Mesendoderm (in vitro differentiated cells): ENCODE results near the gene LRRC23.
"Not testable (repeated sequence)": the region's sequence is repeated elsewhere in the genome, so short reads cannot be mapped to it uniquely, and the experiment has no call there.

Experiments
- DNase-seq: peaks from one replicate; pipeline ENCODE4 v3.0.0; 2013
- H2AK5ac ChIP-seq: 2 replicates; pipeline ENCODE4 v1.6.1; 2013; ENCODE audit warnings: low read length, inconsistent platforms
- H2BK120ac ChIP-seq: 2 replicates; pipeline ENCODE4 v1.6.1; 2013; ENCODE audit warnings: low read depth, mild to moderate bottlenecking, low read length, moderate library complexity, mixed read lengths
- H2BK15ac ChIP-seq: replicated peaks from 2 replicates; pipeline ENCODE4 v1.6.1; 2013; ENCODE audit warnings: low read depth, mild to moderate bottlenecking, moderate library complexity
- H2BK5ac ChIP-seq: 2 replicates; pipeline ENCODE4 v1.6.1; 2013; ENCODE audit warnings: low read length, inconsistent platforms
- H3K18ac ChIP-seq: 2 replicates; pipeline ENCODE4 v1.6.1; 2013; ENCODE audit warnings: mild to moderate bottlenecking, low read length, mixed read lengths
- H3K23ac ChIP-seq: one replicate; pipeline ENCODE4 v1.6.1; 2013; ENCODE audit warnings: low read length
- H3K27ac ChIP-seq: 2 replicates; pipeline ENCODE4 v1.5.1; 2013; ENCODE audit warnings: low read depth, mild to moderate bottlenecking, inconsistent platforms, low read length, moderate library complexity
- H3K27me3 ChIP-seq: 2 replicates; pipeline ENCODE4 v1.6.1; 2013; ENCODE audit warnings: low read length, control low read depth, mild to moderate bottlenecking, inconsistent platforms; ENCODE audit not compliant: insufficient read depth, poor library complexity
- H3K36me3 ChIP-seq: 2 replicates; pipeline ENCODE4 v1.6.1; 2013; ENCODE audit warnings: low read length, inconsistent platforms; ENCODE audit not compliant: control insufficient read depth, insufficient read depth
- H3K4ac ChIP-seq: one replicate; pipeline ENCODE4 v1.6.1; 2013; ENCODE audit warnings: low read depth, mild to moderate bottlenecking, low read length, moderate library complexity
- H3K4me1 ChIP-seq: 2 replicates; pipeline ENCODE4 v1.6.1; 2013; ENCODE audit warnings: low read depth, low read length, inconsistent platforms; ENCODE audit not compliant: control insufficient read depth
- H3K4me2 ChIP-seq: 2 replicates; pipeline ENCODE4 v1.6.1; 2013; ENCODE audit warnings: low read length
- H3K4me3 ChIP-seq: 2 replicates; pipeline ENCODE4 v1.5.1; 2013; ENCODE audit warnings: mild to moderate bottlenecking, low read length
- H3K56ac ChIP-seq: one replicate; pipeline ENCODE4 v1.6.1; 2013; ENCODE audit warnings: low read length
- H3K79me1 ChIP-seq: 2 replicates; pipeline ENCODE4 v1.6.1; 2013; ENCODE audit warnings: low read length, inconsistent platforms
- H3K79me2 ChIP-seq: 2 replicates; pipeline ENCODE4 v1.6.1; 2013; ENCODE audit warnings: mild to moderate bottlenecking, low read length; ENCODE audit not compliant: control insufficient read depth, insufficient read depth
- H3K9ac ChIP-seq: 2 replicates; pipeline ENCODE4 v1.6.1; 2013; ENCODE audit warnings: low read length, inconsistent platforms
- H4K5ac ChIP-seq: one replicate; pipeline ENCODE4 v1.6.1; 2013; ENCODE audit warnings: low read length
- H4K8ac ChIP-seq: one replicate; pipeline ENCODE4 v1.6.1; 2013; ENCODE audit warnings: low read depth, mild to moderate bottlenecking, control low read depth, low read length, moderate library complexity
- WGBS: extraction: QIAGEN DNeasy Blood & Tissue Kit; methylation state at CpG from one replicate; pipeline ENCODE4 v1.1.7; 2013; ENCODE audit warnings: low lambda C conversion rate, missing lambda C conversion rate; ENCODE audit not compliant: insufficient coverage; ENCODE audit errors: extremely low coverage; 5-methylcytosine and 5-hydroxymethylcytosine counted together

The LRRC23 gene

DNA sequence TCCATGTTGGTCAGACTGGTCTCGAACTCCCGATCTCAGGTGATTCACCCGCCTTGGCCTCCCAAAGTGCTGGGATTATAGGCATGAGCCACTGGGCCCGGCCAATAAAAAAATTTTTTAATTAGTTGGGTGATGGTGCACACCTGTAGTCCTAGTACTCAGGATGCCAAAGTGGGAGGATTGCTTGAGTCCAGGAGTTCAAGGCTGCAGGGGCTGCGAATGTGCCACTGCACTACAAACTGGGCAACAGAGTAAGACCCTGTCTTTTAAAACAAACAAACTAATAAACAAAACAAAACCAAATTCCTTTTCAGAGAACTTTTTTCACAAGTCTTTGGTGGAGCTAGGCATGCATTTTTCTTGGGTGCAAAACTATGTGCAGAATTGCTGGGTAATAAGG lies 21.4 kb upstream of the LRRC23 start:
- Histone ChIP-seq H4K5ac (no peak overlapping the region), H3K4me1 (no peaks in the 10 kb centered on the region), H3K27me3 (no peaks in the 10 kb centered on the region), H3K36me3 (no peaks in the 10 kb centered on the region), H3K79me1 (no peaks in the 10 kb centered on the region), H3K4ac (no peak overlapping the region), H2BK15ac (no peak overlapping the region), H3K18ac (no peak overlapping the region), H2BK120ac (no peak overlapping the region), H2AK5ac (no peak overlapping the region), H4K8ac (no peak overlapping the region), H3K4me3 (no peak overlapping the region), H3K79me2 (no peaks in the 10 kb centered on the region), H3K4me2 (no peak overlapping the region), H3K9ac (no peak overlapping the region), H3K23ac (no peak overlapping the region), H3K27ac (no peak overlapping the region), H2BK5ac (no peak overlapping the region), H3K56ac (no peak overlapping the region)
- no CpG with 5 or more reads among the region's 5 CpGs for WGBS
- DNase-seq = no peak

DNA sequence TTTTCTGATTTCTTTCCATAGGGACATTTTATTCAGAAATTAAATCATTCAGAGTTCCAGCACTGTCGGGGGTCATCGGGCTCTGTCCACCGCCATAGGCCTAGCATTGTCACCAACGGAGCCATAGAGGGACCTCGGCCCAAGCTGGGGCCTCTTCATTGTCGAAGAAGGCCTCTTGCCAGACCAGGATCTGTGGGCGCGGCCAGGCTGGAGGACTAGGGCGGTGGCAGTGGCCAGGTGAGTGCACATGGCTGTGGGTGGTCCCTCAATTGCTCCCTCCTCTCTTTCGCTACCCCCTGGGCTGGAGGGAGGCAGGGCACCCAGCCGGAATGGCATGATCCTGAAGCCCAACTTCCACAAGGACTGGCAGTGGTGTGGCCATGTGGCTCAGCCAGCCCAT lies 20.9 kb upstream of the LRRC23 start:
- Histone ChIP-seq H3K27ac (no peak overlapping the region), H4K8ac (no peak overlapping the region), H3K4me2 (no peak overlapping the region), H3K4me1 (no peaks in the 10 kb centered on the region), H3K36me3 (no peaks in the 10 kb centered on the region), H2BK5ac (peak overlapping the region; percentile 39), H2BK120ac (no peak overlapping the region), H3K4ac (no peak overlapping the region), H3K4me3 (no peak overlapping the region), H2BK15ac (no peak overlapping the region), H4K5ac (no peak overlapping the region), H3K56ac (peak overlapping the region; percentile 17), H3K79me2 (no peaks in the 10 kb centered on the region), H3K9ac (no peak overlapping the region), H2AK5ac (peak overlapping the region; percentile 33), H3K79me1 (no peaks in the 10 kb centered on the region), H3K18ac (no peak overlapping the region), H3K27me3 (no peaks in the 10 kb centered on the region), H3K23ac (no peak overlapping the region)
- no peak for DNase-seq
- WGBS = no CpG with 5 or more reads among the region's 11 CpGs

DNA sequence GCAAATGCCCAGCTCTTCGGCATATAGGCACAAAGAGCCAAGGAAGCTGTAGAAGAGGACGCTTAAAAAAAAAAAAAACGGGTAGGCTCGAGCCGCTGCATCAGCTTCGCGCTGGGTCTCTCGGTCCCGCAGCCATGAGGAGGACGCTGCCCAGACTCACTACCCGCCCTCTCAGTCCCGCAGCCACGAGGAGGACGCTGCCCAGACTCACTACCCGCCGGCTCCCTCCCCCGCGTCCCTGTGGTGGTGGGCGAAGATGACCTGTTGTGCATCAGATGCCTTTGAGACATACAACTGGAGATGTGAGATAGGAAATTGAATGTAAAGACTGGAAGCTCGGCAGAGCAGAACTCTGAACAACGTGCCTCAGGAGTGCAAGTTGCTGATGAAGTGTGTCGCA lies 20.1 kb upstream of the LRRC23 start:
- Histone ChIP-seq H2BK5ac (no peak overlapping the region), H3K9ac (no peak overlapping the region), H2AK5ac (no peak overlapping the region), H4K8ac (no peak overlapping the region), H3K27me3 (no peaks in the 10 kb centered on the region), H3K4me1 (no peaks in the 10 kb centered on the region), H3K36me3 (no peaks in the 10 kb centered on the region), H3K18ac (no peak overlapping the region), H3K4me2 (no peak overlapping the region), H3K56ac (peak overlapping the region; percentile 66), H2BK120ac (no peak overlapping the region), H3K27ac (no peak overlapping the region), H2BK15ac (no peak overlapping the region), H3K23ac (no peak overlapping the region), H3K79me1 (no peaks in the 10 kb centered on the region), H3K4me3 (no peak overlapping the region), H3K79me2 (no peaks in the 10 kb centered on the region), H4K5ac (no peak overlapping the region), H3K4ac (no peak overlapping the region)
- no CpG with 5 or more reads among the region's 22 CpGs for WGBS
- DNase-seq = no peak

DNA sequence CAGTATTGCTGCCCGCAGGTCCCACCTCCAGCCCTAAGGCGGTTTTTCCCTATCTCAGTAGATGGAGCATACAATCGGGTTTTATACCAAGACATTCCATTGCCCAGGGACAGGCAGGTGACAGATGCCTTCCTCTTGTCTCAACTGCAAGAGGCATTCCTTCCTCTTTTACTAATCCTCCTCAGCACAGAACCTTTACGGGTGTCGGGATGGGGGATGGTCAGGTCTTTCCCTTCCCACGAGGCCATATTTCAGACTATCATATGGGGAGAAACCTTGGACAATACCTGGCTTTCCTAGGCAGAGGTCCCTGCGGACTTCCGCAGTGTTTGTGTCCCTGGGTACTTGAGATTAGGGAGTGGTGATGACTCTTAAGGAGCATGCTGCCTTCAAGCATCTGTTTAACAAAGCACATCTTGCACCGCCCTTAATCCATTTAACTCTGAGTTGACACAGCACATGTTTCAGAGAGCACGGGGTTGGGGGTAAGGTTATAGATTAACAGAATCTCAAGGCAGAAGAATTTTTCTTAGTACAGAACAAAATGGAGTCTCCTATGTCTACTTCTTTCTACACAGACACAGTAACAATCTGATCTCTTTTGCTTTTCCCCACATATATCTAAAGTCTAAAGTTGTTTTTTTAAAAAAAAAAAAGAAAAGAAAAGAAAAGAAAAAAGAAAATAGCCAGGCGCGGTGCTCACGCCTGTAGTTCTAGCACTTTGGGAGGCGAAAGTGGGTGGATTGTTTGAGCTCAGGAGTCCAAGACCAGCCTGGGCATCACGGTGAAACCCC lies 18.2 kb upstream of the LRRC23 start:
- not testable (repeated sequence) for H2BK15ac ChIP-seq, H3K79me1 ChIP-seq, H3K36me3 ChIP-seq, H3K4me3 ChIP-seq, H2AK5ac ChIP-seq, H2BK5ac ChIP-seq, H3K4me2 ChIP-seq, H3K23ac ChIP-seq, H3K79me2 ChIP-seq, H2BK120ac ChIP-seq, H3K9ac ChIP-seq, H4K5ac ChIP-seq, H3K4me1 ChIP-seq, H3K27me3 ChIP-seq, H4K8ac ChIP-seq
- peak overlapping the region; percentile 77 for H3K27ac ChIP-seq
- peak; percentile 83 for DNase-seq
- WGBS = no CpG with 5 or more reads among the region's 15 CpGs
- H3K56ac ChIP-seq = peak overlapping the region; percentile 63
- peak overlapping the region; percentile 20 for H3K4ac ChIP-seq
- peak overlapping the region; percentile 81 for H3K18ac ChIP-seq

DNA sequence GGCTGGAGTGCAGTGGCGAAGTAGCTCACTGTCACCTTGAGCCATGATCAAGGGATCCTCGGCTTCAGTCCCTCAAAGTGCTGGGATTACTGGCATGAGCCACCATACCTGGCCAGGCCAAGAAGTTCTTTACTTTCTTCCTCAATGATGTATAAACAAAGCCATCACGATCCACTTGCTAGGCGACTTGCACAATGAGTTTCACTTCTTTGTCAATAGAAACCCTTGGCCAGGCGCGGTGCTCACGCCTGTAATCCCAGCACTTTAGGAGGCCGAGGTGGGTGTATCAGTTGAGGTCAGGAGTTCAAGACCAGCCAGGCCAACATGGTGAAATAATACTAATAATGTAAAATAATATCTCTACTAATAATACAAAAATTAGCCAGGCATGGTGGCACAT lies 17.2 kb upstream of the LRRC23 start:
- Histone ChIP-seq H3K18ac (no peak overlapping the region), H3K23ac (no peak overlapping the region), H3K56ac (peak overlapping the region; percentile 77), H3K9ac (no peak overlapping the region), H4K8ac (no peak overlapping the region), H3K4me2 (no peak overlapping the region), H3K36me3 (no peaks in the 10 kb centered on the region), H3K79me2 (no peaks in the 10 kb centered on the region), H2BK5ac (peak overlapping the region; percentile 92), H3K4me3 (no peak overlapping the region), H2BK15ac (no peak overlapping the region), H3K27me3 (no peaks in the 10 kb centered on the region), H2AK5ac (peak overlapping the region; percentile 71), H3K79me1 (no peaks in the 10 kb centered on the region), H2BK120ac (no peak overlapping the region), H3K27ac (peak overlapping the region; percentile 23), H3K4me1 (peaks cover 4% of the 10 kb centered on the region), H3K4ac (peak overlapping the region; percentile 77), H4K5ac (no peak overlapping the region)
- no peak for DNase-seq
- no CpG with 5 or more reads among the region's 8 CpGs for WGBS

DNA sequence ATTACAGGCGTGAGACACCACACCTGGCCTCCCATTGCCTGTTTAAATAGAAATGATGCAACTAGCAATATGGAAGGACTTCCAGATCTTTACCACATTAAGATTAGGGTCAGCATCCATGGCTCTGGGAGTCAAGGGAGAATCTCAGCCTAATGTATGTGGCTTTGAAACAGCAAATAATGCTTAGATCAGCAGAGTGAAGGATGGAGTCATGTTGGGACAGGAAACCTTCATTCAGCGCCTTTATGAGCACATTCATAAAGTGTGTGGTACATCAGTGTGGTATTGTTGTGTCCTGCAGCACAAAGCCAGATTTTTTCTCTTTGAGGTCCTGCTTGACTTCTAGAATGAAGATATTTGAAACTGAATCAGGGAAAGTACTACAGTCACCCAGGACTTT lies 16.3 kb upstream of the LRRC23 start:
- H2AK5ac ChIP-seq = no peak overlapping the region
- H3K27me3 ChIP-seq = no peaks in the 10 kb centered on the region
- WGBS = no CpG with 5 or more reads among the region's 2 CpGs
- H3K9ac ChIP-seq = no peak overlapping the region
- H3K18ac ChIP-seq = no peak overlapping the region
- H3K4me2 ChIP-seq = no peak overlapping the region
- no peak overlapping the region for H2BK15ac ChIP-seq
- no peak overlapping the region for H4K8ac ChIP-seq
- H3K23ac ChIP-seq = no peak overlapping the region
- peak overlapping the region; percentile 8 for H2BK120ac ChIP-seq
- H3K36me3 ChIP-seq = no peaks in the 10 kb centered on the region
- no peak for DNase-seq
- H3K79me2 ChIP-seq = no peaks in the 10 kb centered on the region
- H3K4ac ChIP-seq = no peak overlapping the region
- H2BK5ac ChIP-seq = no peak overlapping the region
- H3K4me1 ChIP-seq = peaks cover 4% of the 10 kb centered on the region
- H3K56ac ChIP-seq = no peak overlapping the region
- no peak overlapping the region for H3K27ac ChIP-seq
- H4K5ac ChIP-seq = no peak overlapping the region
- no peaks in the 10 kb centered on the region for H3K79me1 ChIP-seq
- no peak overlapping the region for H3K4me3 ChIP-seq
